GM19397 (cell line): ENCODE data around the gene ADRB1.

Experiments used
- ATAC-seq: cut with Tn5 transposase; IDR thresholded peaks from one replicate; pipeline ENCODE4 v1.9.1; 2021; ENCODE audit warnings: mild to moderate bottlenecking, moderate library complexity; ENCODE audit not compliant: unreplicated experiment

Gene ADRB1

DNA sequence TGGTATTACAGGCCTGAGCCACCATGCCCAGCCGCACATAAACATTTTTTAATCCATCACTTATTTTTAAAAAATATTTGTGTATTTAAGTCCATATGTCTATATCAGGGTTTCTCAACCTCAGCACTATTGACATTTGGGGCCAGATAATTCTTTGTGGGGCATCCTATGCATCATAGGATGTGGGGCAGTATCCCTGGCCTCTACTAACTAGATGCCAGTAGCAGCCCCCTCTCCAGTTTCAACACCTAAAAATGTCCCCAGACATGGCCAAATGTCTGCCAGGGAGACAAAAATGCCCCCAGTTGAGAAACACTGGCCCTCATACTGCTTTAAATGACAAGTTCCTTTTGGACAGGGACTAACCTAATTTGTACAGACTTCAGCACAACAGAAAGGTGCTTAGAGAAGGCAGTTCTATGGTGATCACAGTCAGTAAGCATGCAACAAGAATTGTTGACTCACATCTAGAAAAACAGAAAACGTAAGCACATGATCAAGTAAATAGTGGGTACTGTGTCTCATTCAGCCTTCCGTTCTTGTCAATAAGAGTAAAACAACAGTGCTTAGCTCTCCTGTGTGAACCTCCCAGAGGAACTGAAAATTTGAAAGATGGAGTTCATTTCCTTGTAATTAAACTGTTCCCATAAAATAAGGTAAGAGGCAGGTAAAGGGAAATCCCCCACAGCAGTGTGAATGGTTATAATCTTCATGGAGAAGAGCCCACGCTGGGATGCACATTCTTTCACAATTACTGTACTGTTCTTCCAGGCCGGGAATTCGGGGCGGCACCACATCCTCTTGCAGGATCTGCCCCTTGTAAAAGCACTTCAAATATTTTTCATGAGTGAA is 17.3 kb upstream of the ADRB1 start:
- ATAC-seq, result no peak

DNA sequence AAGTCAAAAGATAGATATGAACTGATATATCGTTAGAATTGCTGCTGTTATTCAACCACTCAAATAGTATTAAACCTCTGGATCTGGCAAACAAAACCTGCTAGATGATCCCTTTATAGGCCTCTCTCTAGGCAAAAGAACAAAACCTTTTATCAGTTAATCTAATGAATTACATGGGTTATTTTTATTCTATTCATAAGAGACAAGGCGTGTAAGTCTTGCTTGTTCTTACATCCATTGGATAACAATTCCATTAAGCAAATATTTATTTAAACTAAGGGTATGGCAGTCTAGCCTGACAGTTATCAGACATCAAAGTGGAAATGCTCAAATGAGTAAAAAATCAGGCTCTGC is 16.6 kb upstream of the ADRB1 start:
- ATAC-seq, result no peak

DNA sequence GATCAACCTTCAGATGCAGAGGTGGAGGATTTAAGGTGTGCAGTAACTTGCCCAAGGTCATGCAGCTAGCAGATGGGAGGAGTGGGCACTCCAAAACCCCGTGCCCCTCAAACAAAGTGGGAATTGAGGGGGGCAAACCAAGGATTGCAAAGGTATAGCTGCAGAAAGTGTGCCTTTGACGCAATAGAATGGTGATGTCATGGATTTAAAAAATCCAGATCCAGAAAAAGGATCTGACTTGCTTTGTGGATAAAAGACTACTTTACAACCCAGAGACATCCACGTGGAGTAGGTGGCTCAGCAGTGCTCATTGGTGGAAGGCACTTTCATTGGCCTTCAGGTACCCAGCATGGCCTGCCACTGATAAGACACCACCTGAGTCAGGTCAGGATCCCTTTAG is 15.7 kb upstream of the ADRB1 start:
- ATAC-seq, result no peak

DNA sequence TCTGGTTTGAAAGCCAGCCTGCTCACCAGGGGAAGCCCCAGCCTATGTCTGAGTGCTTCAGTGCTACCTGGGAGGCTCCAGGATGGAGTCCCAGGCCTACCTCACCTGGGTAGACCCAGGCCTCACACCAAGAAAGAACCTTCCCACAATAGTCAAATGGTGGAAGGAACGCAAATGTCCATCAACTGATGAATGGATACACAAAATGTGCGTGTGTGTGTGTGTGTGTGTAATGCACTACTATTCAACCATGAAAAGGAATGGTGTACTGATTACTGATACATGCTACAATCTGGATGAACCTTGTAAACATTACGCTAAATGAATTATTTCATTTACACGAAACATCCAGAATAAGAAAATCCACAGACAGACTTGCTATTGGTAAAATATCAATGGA is 15.2 kb upstream of the ADRB1 start:
- no peak for ATAC-seq

DNA sequence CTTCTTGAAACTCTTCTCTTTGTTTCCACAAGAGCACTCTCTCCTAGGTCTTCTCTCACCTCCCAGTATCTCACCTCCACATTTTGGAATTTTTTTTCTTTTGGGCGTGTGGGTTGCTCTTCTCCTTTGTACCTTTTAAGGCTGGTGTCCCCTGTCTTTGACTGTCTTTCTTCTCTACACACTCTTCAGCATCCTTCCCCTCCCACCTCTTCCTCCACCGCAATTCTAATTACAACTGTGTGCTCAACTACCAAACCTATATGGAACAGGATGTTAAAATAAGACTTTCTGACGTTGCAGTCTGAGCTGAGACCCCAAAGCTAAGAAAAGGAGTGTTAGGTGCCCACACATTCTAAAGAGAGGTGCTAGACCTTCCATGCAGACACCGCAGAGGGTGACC is 14.0 kb upstream of the ADRB1 start:
- ATAC-seq, result no peak

DNA sequence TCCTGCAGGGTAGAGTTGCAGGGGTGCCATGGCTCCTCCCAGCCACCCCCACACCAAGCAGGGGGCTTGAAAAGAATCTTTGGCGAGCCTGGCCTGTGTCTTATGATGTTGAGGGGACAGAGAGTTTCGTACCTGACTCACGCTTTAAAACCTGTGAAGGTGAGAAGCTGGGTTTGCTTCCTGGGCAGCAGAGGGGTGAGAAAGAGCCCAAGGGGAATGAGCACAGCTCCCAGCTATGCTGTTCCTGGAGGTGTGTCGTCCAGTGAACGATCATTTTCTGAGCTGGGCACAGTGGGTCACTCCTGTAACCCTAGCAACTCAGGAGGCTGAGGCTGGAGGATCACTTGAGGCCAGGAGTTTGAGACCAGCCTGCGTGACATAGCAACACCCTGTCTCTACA is 13.5 kb upstream of the ADRB1 start:
- ATAC-seq, result no peak

DNA sequence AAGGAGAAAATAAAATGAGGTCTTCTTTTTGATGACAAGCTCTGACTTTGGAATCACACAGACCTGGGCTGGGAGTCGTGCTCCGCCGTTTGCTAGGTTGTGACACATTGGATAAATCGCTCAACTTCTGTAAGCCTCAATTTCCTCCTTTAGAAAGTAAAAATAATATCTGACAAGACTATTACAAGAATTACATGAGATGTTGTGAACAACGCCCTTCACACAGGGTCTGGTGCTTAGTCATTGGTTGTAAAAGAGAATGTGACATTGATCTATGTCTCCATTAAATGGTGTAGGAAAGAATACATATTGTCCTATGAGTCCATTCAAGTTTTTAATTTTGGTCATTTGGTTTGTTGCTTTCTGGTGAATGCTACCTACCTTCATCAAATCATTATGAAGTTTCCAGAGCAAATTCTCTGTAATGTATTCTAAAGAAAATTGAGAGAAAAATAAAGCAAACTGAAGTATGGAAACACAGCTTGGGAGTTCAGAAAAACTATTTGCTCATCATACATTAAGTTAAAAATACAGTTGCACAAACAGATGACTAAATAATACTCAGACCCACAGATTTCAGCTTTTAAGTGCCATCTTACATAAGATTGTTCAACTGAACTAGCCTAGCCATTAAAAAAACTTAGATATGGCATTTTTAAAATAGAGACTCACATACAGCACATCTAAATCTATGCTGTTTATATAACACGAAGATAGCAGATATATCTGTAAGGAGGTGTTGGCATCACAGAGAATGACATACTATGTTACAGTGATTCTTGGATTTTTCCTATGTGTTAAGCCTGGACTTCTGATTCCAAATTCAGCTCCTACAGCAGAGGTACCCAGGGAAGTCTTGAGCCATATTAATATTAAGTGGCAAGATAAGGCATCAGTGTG is 12.3 kb upstream of the ADRB1 start:
- ATAC-seq, result no peak

DNA sequence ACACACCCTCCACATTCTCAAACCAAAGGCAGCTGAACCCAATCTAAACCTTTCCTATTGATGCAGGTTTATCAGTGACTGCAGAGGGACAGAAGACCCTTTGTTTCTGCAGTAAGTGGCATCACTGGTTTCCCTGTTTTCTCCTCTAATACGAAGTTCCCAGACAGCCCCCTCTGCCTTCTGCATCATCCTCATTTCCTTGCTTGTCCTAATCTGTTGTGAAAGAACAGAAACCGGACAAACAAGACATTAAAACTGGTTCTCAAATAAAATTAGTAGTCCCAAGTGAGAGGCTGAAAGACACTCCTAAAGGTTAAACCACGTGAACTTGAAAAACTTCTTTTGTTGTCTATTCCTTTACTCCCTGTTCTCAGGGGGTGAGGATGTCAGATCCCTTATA is 10.1 kb upstream of the ADRB1 start:
- no peak for ATAC-seq

DNA sequence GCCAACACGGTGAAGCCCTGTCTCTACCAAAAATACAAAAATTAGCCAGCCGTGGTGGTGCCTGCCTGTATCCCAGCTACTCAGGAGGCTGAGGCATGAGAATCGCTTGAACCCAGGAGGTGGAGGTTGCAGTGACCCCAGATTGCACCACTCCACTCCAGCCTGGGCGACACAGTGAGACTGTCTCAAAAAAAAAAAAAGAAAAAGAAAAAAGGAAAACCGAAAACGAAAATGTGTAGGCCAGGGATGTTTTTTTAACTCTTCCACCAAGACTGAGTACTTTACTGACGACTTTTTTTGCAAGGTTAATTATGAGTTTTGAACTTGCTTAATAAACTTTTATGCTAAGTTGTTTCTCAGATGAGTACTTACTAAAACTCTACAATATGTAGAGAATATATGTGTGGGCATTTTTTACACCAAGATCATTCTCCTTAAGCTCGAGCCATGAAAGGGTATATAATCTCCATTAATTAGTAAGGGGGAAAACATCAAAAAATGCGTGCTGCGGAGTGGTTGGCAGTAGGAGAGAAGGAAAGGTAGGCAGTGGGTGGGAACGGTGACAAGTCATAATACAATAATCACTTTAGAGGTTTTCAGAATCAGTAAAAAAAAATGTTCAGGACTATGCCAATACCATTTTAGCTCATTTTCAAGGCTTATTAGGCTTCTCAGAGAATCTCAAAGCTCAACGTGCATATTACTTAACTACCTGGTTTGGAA is 8.6 kb upstream of the ADRB1 start:
- ATAC-seq, result no peak

DNA sequence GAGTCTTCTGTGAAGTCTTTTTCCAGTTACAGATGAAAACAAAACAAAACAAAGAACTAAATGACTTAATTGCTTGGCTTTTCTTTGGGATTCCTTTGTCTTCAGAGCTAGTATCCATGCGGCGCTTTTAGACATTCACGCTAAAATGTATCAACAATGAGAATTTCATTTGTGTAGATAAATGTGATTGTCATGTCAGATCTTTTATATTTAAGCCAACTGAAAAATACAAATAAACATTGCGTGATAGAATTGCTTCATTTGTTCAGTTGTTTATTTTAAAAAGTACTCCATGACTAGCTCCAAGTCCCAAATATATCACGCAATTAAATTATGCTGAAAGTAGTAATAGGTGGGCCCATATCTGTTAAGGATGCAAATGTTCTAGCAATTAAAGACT is 7.9 kb upstream of the ADRB1 start:
- no peak for ATAC-seq

DNA sequence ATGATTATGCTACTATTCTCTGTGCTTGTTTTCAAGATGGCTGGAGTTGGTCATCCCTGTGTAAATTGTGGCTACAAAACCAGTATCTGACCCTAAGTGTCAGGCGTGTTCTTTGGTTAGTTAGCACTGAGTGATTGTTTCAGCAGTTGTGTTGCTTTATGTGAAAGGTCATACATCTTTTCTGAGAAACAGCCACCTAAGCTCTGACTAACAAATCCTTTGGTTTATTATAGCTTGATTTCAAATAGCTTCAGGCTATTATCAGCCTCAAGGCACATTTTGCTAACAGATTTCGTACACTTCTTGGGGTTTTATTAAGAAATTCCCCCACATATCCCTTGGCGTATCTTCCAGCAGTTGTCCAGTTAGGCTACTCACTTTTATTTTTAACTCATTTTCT is 4.8 kb upstream of the ADRB1 start:
- ATAC-seq, result no peak

DNA sequence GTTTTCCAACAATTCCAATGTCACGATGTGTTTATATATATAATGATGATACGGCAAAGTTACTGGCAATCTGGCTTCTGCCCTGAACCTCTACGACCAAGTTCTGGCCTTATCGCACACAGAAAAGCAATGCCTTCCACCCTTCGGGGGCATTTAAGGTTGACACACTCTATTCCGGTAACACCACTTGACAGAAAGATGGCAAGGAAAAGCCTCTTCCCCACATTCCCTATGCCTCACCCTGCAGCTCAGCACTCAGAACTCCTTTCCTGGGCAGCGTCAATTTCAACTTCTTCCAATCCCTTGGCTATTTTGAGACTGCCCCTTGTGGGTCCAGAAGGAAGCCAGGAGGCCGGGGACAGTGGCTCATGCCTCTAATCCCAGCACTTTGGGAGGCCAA is 2.5 kb upstream of the ADRB1 start:
- ATAC-seq, result no peak

DNA sequence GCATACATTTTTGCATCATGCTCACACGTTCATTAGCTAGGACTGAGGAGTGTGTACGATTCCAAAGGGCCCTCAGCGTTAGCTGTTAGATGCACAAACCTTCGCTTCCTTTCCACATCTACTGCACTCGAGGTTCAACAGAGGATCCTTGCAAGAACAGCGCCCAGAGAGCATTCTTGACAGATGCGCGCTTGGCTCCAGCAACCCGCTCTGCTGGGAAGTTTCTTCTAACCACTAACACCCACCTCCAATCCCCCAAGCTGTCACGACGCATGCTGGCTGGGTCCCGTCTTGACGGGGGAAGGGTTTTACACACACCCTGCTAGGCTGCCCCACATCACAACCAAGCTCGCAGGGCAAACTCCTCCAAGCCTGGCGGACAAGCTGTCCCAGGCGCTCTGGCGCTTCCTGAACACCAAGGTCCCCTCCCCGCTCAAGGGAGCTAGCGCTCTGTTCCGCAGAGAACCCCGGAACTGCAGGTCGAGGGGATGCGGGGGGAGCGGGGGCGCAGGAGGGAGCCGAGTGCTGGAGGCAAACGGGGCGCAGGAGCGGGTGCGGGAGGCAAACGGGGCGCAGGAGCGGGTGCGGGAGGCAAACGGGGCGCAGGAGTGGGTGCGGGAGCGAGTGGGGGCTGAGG is 653 bp upstream of the ADRB1 start:
- ATAC-seq, result peak; percentile 27

DNA sequence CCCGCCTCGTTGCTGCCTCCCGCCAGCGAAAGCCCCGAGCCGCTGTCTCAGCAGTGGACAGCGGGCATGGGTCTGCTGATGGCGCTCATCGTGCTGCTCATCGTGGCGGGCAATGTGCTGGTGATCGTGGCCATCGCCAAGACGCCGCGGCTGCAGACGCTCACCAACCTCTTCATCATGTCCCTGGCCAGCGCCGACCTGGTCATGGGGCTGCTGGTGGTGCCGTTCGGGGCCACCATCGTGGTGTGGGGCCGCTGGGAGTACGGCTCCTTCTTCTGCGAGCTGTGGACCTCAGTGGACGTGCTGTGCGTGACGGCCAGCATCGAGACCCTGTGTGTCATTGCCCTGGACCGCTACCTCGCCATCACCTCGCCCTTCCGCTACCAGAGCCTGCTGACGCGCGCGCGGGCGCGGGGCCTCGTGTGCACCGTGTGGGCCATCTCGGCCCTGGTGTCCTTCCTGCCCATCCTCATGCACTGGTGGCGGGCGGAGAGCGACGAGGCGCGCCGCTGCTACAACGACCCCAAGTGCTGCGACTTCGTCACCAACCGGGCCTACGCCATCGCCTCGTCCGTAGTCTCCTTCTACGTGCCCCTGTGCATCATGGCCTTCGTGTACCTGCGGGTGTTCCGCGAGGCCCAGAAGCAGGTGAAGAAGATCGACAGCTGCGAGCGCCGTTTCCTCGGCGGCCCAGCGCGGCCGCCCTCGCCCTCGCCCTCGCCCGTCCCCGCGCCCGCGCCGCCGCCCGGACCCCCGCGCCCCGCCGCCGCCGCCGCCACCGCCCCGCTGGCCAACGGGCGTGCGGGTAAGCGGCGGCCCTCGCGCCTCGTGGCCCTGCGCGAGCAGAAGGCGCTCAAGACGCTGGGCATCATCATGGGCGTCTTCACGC is 825 bp downstream of the ADRB1 start:
- no peak for ATAC-seq

DNA sequence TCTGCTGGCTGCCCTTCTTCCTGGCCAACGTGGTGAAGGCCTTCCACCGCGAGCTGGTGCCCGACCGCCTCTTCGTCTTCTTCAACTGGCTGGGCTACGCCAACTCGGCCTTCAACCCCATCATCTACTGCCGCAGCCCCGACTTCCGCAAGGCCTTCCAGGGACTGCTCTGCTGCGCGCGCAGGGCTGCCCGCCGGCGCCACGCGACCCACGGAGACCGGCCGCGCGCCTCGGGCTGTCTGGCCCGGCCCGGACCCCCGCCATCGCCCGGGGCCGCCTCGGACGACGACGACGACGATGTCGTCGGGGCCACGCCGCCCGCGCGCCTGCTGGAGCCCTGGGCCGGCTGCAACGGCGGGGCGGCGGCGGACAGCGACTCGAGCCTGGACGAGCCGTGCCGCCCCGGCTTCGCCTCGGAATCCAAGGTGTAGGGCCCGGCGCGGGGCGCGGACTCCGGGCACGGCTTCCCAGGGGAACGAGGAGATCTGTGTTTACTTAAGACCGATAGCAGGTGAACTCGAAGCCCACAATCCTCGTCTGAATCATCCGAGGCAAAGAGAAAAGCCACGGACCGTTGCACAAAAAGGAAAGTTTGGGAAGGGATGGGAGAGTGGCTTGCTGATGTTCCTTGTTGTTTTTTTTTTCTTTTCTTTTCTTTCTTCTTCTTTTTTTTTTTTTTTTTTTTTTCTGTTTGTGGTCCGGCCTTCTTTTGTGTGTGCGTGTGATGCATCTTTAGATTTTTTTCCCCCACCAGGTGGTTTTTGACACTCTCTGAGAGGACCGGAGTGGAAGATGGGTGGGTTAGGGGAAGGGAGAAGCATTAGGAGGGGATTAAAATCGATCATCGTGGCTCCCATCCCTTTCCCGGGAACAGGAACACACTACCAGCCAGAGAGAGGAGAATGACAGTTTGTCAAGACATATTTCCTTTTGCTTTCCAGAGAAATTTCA is 1.7 kb downstream of the ADRB1 start:
- ATAC-seq, result no peak

DNA sequence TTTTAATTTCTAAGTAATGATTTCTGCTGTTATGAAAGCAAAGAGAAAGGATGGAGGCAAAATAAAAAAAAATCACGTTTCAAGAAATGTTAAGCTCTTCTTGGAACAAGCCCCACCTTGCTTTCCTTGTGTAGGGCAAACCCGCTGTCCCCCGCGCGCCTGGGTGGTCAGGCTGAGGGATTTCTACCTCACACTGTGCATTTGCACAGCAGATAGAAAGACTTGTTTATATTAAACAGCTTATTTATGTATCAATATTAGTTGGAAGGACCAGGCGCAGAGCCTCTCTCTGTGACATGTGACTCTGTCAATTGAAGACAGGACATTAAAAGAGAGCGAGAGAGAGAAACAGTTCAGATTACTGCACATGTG is 2.4 kb downstream of the ADRB1 start:
- ATAC-seq, result no peak

DNA sequence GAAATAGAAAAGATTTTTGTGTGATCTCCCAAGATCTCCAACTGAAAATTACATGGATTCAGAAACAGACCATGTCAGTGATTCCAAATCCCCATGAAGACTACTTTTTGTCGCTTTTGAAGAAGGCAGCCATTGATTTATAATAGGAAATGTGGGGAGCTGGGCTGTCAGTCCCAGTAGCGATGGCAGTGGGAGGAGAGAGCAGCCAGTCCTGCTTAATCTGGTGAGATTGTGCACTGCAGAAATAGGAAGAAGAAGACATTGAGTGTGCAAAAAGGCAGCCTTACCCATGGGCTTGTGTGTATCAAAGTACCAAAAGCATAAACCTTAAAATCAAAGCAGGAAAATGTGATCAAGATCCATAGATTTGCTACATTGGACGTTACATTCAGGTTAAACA is 4.8 kb downstream of the ADRB1 start:
- ATAC-seq, result no peak

DNA sequence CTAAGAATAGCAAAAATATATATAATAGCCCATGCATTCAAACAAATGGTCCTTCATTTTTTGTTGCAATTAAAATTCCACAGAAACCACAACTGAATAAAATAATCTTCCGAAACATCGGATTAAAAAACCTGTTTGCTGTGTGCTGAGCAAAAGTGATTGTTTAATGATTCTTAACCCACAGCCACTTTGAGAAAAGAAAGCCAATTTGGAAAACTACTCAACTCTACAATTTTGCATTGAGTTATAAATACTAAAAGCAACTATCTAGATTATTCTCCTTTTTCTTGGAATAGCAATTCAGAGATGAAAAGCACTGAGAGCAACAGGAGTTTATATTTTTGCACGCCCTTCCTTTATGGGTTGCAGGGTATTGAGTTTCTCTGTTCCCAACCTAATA is 8.0 kb downstream of the ADRB1 start:
- ATAC-seq, result no peak

DNA sequence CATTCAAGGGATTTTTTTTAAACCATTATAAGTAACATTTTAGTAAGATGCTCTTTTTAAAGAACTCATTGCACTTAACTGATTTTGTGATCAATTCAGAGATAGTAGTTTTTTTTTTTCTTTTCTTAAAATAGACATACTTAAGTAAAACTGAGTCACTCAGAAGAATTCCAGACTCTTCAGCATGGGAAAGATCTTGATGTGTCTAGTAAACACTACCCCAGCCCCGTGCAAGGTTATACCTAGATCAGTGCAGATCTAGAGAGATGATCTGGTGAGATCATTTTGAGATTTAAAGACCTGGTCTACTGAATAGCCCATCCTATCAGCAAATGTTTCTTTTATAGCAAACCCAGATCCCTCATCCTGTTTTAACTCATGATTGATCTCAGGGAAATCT is 8.6 kb downstream of the ADRB1 start:
- ATAC-seq, result no peak
